ENCODE data around the gene FBLIM1. TPM values are rescaled to one million over a fixed set of nuclear protein-coding genes. Genes with fewer than 3 reads are reported as not detected.
"Not testable (repeated sequence)": the region's sequence is repeated elsewhere in the genome, so short reads cannot be mapped to it uniquely, and the experiment has no call there.

FBLIM1 gene
- total RNA-seq, 4 donors from 2014 or later, result 140 to 411 (median 311) TPM

DNA sequence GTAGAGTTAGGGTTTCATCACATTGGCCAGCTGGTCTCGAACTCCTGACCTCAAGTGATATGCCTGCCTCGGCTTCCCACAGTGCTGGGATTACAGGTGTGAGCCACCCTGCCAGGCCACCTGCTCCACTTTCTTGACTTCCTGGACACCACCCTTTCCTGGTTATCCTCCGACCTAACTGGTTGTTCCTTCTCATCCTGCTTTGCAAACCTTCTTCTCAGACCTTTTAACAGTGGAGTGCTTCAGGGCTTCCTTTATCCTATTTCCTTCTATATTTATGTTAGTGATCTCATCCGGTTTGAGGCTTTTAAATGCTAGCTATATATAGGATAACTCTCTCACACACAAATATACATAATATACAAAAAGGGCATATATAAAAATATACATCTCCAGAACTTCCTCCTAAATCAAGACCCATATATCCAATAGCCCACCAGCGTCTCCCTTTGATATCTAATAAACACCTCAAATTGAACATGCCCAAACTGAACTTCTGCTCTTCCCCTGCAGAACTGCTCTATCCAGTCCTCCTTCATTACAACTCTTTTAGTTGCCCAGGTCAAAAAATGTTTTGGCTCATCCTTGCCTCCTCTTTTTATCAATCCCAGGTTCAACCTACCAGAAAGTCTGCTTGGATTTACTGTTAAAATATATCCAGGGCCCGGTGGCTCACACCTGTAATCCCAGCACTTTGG is 68.4 kb downstream of the FBLIM1 start:
- intact Hi-C loops (cut with DNase I; ENCODE audit: low total_unique reads) (no loop called here), in situ Hi-C loops (cut with MboI; ENCODE audit: low pct_ligation_motif_present in 1 of 4, low pct_unique_long_range_greater_than_20kb in 1 of 4, low sequenced_read_pairs in 3 of 4) (loop anchor here in 1 of 4 donors (10.0 kb wide), 1 partner anchor 148 kb away; the partner anchor contains the start of gene ZBTB17)
- Histone ChIP-seq H3K4me1 (peaks cover 7 to 32% (median 12%) of the 10 kb centered on the region in 4 donors), H3K27me3 (no peaks in the 10 kb centered on the region), H3K36me3 (no peaks in the 10 kb centered on the region), H3K4me3 (no peak overlapping the region), H3K9me3 (no peaks in the 10 kb centered on the region), H3K27ac (peak overlapping the region in 1 of 4 donors; percentile 22)
- 69 to 74% methylated on average over 3 to 6 of the region's 6 CpGs for WGBS, 2 donors (ENCODE audit: low coverage in 1 of 2)
- no peak for DNase-seq
- TF ChIP-seq EP300 (IDR thresholded peaks at IDR 0.05; ENCODE audit: low read depth), result no peak
- TF ChIP-seq, protein P1, sequence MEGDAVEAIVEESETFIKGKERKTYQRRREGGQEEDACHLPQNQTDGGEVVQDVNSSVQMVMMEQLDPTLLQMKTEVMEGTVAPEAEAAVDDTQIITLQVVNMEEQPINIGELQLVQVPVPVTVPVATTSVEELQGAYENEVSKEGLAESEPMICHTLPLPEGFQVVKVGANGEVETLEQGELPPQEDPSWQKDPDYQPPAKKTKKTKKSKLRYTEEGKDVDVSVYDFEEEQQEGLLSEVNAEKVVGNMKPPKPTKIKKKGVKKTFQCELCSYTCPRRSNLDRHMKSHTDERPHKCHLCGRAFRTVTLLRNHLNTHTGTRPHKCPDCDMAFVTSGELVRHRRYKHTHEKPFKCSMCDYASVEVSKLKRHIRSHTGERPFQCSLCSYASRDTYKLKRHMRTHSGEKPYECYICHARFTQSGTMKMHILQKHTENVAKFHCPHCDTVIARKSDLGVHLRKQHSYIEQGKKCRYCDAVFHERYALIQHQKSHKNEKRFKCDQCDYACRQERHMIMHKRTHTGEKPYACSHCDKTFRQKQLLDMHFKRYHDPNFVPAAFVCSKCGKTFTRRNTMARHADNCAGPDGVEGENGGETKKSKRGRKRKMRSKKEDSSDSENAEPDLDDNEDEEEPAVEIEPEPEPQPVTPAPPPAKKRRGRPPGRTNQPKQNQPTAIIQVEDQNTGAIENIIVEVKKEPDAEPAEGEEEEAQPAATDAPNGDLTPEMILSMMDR (IDR thresholded peaks at IDR 0.05), result no peak
- no peak for TF ChIP-seq POLR2AphosphoS5 (IDR thresholded peaks at IDR 0.05)
- no peak for TF ChIP-seq POLR2A (IDR thresholded peaks at IDR 0.05)

DNA sequence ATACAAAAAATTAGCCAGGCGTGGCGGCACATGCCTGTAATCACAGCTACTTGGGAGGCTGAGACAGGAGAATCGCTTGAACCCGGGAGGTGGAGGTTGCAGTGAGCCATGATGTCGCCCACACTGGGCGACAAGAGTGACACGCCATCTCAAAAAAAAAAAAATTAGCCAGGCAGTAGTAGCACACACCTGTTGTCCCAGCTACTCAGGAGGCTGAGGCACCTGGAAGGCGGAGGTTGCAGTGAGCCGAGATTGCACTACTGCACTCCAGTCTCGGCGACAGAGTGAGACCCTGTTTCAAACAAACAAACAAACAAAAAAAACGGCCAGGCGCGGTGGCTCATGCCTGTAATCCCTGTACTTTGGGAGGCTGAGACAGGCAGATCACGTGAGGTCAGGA is 69.0 kb downstream of the FBLIM1 start:
- H3K4me3 ChIP-seq; H3K27me3 ChIP-seq; H3K27ac ChIP-seq; intact Hi-C loops (cut with DNase I; ENCODE audit: low total_unique reads); H3K9me3 ChIP-seq; H3K36me3 ChIP-seq; DNase-seq: not testable (repeated sequence)
- peaks cover 7 to 37% (median 16%) of the 10 kb centered on the region in 4 donors for H3K4me1 ChIP-seq
- 90 to 97% methylated on average over 6 to 15 of the region's 15 CpGs for WGBS, 2 donors (ENCODE audit: low coverage in 1 of 2)
- in situ Hi-C loops (cut with MboI; ENCODE audit: low pct_ligation_motif_present in 1 of 4, low pct_unique_long_range_greater_than_20kb in 1 of 4, low sequenced_read_pairs in 3 of 4), result loop anchor here in 1 of 4 donors (10.0 kb wide), 1 partner anchor 147 kb away; the partner anchor contains the start of gene ZBTB17

- H3K27me3 ChIP-seq; H3K36me3 ChIP-seq; DNase-seq; intact Hi-C loops (cut with DNase I; ENCODE audit: low total_unique reads); H3K27ac ChIP-seq; H3K9me3 ChIP-seq; H3K4me3 ChIP-seq: not testable (repeated sequence)
- H3K4me1 ChIP-seq, result peaks cover 7 to 44% (median 24%) of the 10 kb centered on the region in 4 donors
- in situ Hi-C loops (cut with MboI; ENCODE audit: low pct_ligation_motif_present in 1 of 4, low pct_unique_long_range_greater_than_20kb in 1 of 4, low sequenced_read_pairs in 3 of 4), result loop anchor here in 1 of 4 donors (10.0 kb wide), 1 partner anchor 146 kb away; the partner anchor contains the start of gene ZBTB17
- 93 to 95% methylated on average over 7 to 14 of the region's 14 CpGs for WGBS, 2 donors (ENCODE audit: low coverage in 1 of 2)
Observed at GRCh38 chr1:15828931-15829330, 70.3 kb downstream of the FBLIM1 start.

DNA sequence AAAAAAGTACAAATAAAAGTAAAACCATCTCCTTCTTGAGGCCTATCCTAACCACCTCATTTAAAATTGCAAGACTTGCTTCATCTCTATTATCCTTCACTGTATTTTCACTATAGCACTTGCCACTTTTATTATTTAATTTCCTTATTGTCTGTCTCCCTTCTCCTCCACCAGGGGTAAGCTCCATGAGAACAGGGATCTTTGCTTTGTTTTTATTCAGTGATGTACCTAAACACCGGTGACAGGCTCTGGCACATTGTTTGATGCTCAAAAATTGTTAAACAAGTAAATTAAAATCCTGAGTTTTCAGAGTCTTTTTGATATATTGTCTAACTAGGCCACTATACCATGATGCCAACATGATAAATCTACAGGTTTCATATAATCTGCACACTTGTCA is 71.7 kb downstream of the FBLIM1 start:
- Histone ChIP-seq H3K27me3 (no peaks in the 10 kb centered on the region), H3K27ac (peak overlapping the region; percentile 5 to 44 (median 36)), H3K9me3 (no peaks in the 10 kb centered on the region), H3K4me1 (peaks cover 7 to 41% (median 24%) of the 10 kb centered on the region in 4 donors), H3K36me3 (no peaks in the 10 kb centered on the region), H3K4me3 (no peak overlapping the region)
- WGBS, 2 donors (ENCODE audit: low coverage in 1 of 2), result 63 to 89% methylated on average over 1 of the region's 1 CpG
- in situ Hi-C loops (cut with MboI; ENCODE audit: low pct_ligation_motif_present in 1 of 4, low pct_unique_long_range_greater_than_20kb in 1 of 4, low sequenced_read_pairs in 3 of 4), result no loop called here
- TF ChIP-seq, protein P1 (IDR thresholded peaks at IDR 0.05), result peak in 3 of 5 experiments; percentile 13 to 33 (median 16)
- TF ChIP-seq POLR2A (IDR thresholded peaks at IDR 0.05), result no peak
- no peak for DNase-seq
- intact Hi-C loops (cut with DNase I; ENCODE audit: low total_unique reads), result no loop called here

DNA sequence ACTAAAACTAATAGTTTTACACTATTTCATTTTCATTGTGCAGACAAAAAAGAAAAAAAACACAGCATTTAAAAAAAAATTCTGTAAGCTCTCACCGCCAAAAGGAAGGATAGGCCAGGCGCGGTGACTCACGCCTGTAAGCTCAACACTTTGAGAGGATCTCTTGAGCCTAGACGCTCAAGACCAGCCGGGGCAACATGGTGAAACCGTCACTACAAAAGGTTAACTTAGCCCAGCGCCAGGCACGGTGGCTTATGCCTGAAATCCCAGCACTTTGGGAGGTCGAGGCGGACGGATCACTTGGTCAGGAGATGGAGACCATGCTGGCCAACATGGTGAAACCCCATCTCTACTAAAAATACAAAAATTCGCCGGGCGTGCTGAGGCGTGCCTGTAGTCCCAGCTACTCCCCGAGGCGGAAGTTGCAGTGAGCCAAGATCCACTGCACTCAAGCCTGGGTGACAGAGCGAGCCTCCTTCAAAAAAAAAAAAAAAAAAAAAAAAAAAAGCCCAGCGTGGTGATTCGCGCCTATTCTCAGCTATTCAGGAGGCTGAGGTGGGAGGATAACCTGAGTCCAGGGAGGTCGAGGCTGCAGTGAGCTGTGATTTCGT is 74.6 kb downstream of the FBLIM1 start:
- H3K27me3 ChIP-seq, result no peaks in the 10 kb centered on the region
- peak overlapping the region; percentile 98 to 100 (median 99) for H3K27ac ChIP-seq
- TF ChIP-seq EP300 (IDR thresholded peaks at IDR 0.05; ENCODE audit: low read depth) (no peak), POLR2A (IDR thresholded peaks at IDR 0.05) (peak; percentile 65), POLR2AphosphoS5 (IDR thresholded peaks at IDR 0.05) (peak in 2 of 3 donors; percentile 60 to 71)
- H3K36me3 ChIP-seq, result no peaks in the 10 kb centered on the region
- WGBS, 2 donors (ENCODE audit: low coverage in 1 of 2), result 32 to 38% methylated on average over 9 to 24 of the region's 24 CpGs
- intact Hi-C loops (cut with DNase I; ENCODE audit: low total_unique reads) (no loop called here), in situ Hi-C loops (cut with MboI; ENCODE audit: low pct_ligation_motif_present in 1 of 4, low pct_unique_long_range_greater_than_20kb in 1 of 4, low sequenced_read_pairs in 3 of 4) (no loop called here)
- H3K4me3 ChIP-seq, result peak overlapping the region in 3 of 4 donors; percentile 64 to 80 (median 73)
- H3K4me1 ChIP-seq, result peaks cover 7 to 40% (median 30%) of the 10 kb centered on the region in 4 donors
- no peaks in the 10 kb centered on the region for H3K9me3 ChIP-seq
- DNase-seq, result peak; percentile 72
